Islet precursor cell (in vitro differentiated cells): ENCODE measurements around the gene RPL5.
A peak's percentile ranks its signal among the peaks of the same experiment; 100 is the strongest.

ENCODE experiments used
- DNase-seq: peaks from one replicate; pipeline ENCODE4 v3.0.0-alpha.2; 2018

The RPL5 gene

DNA sequence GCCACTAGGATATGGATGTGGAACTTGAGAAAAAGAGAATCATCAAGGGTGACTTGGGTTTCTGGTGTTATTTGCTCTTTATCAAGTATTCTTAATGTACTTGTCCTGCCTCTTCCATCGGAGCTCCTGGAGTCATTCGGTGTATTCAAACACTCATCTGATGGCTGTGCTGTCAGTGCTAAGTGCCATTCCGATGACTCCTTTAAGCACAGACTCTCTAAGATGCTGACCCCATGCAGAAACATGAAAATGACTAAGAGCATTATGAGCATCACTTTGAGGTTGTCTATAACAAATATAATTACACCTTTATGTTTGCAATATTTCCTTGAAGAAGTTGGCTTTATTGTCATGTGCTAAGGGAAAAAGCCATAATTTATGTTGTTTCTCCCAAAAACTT, 11.3 kb upstream of the RPL5 start:
- DNase-seq = no peak

- DNase-seq = peak; percentile 94
Observed at GRCh38 chr1:92822879-92823278, 9.0 kb upstream of the RPL5 start.

- DNase-seq = peak; percentile 69
Observed at GRCh38 chr1:92826792-92827191, 5.0 kb upstream of the RPL5 start.

GRCh38 chr1:92831368-92831761, 475 bp upstream of the RPL5 start:
- no peak for DNase-seq

GRCh38 chr1:92832537-92833114, 786 bp downstream of the RPL5 start:
- DNase-seq = no peak

DNA sequence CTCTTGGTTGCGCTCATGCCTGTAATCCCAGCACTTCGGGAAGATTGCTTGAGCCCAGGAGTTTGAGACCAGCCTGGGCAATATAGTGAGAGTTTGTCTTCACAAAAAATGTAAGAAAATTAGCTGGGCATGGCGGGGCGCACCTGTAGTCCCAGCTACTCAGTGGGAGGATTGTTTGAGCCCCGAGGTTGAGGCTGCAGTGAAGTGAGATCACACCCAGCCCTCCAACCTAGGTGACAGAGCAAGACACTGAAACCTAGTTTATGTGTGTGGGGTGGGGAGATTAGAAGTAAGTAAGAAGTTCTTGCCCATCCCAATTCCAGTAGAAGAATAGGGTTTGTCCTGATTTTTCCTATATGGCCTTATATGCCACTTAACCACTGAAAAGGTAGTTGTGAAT, 2.0 kb downstream of the RPL5 start:
- no peak for DNase-seq

- DNase-seq = no peak
Observed at GRCh38 chr1:92834617-92835016, 2.8 kb downstream of the RPL5 start.

DNA sequence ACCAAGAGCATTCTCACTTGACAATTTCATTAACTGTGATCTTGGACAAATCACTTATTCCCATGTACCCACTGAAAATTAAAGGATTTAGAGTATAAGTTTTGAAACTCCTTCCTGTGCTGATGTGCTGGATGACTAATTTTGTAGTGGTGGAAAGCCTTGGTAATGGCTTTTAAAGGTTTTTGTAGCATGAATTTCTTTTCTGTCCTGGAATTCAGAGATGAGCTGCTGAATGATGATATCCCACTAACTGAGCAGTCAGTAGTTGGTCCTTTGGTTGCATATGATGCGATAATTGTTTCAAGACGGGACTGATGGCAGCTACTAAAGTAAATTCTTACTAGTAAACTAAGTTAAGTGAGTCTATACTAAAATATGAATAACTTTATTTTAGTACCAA, 5.2 kb downstream of the RPL5 start:
- DNase-seq = no peak

- DNase-seq = no peak
Observed at GRCh38 chr1:92838519-92838918, 6.7 kb downstream of the RPL5 start.

GRCh38 chr1:92839442-92839841, 7.6 kb downstream of the RPL5 start:
- no peak for DNase-seq

DNA sequence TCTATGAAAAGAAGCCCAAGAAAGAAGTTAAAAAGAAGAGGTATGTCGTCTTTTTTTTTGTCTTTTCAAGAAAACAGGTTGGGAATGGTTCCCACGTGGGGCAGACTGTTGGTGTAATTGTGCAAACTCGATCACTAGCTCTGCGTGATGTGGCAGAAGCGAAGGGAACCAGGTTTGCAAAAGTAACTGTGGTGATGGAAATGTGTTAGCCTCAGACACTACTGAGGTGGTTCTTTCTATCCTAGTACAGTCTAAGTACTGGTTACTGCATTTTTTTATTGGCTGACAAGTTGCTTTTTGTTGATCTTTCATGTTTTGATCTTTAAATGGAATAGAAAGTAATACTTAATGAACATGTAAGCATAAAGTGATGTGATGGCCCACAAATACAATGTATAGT, 8.8 kb downstream of the RPL5 start:
- no peak for DNase-seq

GRCh38 chr1:92842082-92843045, 10.5 kb downstream of the RPL5 start:
- no peak for DNase-seq

- no peak for DNase-seq
Observed at GRCh38 chr1:92843046-92843423, 11.2 kb downstream of the RPL5 start.

GRCh38 chr1:92843429-92844352, 11.9 kb downstream of the RPL5 start:
- DNase-seq = no peak

DNA sequence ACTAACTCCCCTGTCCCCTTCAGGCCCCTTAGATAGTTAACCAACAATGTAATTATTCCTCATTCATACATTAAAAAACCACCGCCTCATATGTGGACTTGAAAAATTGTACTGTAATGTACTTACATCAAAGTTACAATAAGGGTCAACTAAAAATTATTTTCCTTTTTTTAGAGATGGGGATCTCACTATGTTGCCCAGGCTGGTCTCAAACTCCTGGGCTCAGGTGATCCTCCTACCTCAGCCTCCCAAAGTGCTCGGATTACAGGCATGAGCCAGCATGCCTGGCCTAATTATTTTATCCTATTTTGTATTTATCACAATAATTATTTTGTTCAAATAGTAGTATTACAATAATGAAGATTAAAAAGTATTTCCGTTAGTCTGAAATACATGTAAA, 12.6 kb downstream of the RPL5 start:
- DNase-seq = no peak

GRCh38 chr1:92845908-92846307, 14.1 kb downstream of the RPL5 start:
- DNase-seq = no peak

GRCh38 chr1:92848201-92848600, 16.4 kb downstream of the RPL5 start:
- DNase-seq = no peak

- no peak for DNase-seq
Observed at GRCh38 chr1:92850019-92850418, 18.2 kb downstream of the RPL5 start.

DNA sequence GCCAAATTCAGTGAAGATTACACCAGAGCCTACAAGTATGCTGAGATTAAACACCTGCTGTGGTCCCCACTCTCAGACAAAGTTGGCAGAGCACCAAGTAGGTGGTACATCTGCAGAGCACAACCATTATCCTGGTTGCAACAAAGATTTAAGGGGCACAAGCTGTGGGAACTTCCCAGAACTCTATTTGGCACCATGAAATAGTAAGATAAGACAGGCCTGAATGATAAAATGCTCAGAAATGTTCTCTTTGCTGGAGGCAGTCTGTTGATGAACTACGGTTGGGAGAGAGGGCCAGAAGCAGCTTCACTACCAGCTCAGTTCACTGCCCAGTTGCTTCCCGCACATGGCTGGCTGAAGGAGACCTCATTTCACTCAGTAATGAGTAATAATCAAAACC, 19.9 kb downstream of the RPL5 start:
- DNase-seq = no peak

- no peak for DNase-seq
Observed at GRCh38 chr1:92853299-92853698, 21.5 kb downstream of the RPL5 start.

GRCh38 chr1:92854101-92854785, 22.4 kb downstream of the RPL5 start:
- DNase-seq = no peak

- DNase-seq = no peak
Observed at GRCh38 chr1:92855236-92855635, 23.4 kb downstream of the RPL5 start.

- DNase-seq = no peak
Observed at GRCh38 chr1:92857817-92858216, 26.0 kb downstream of the RPL5 start.
